HCT116 (cell line): Measurements from ENCODE around the gene GPR107. TPM values are rescaled to one million over a fixed set of nuclear protein-coding genes. Genes with fewer than 3 reads are reported as not detected.

Experiments
- ATAC-seq: fragments of 200-7000 bp; cut with Tn5 transposase; 2 replicates; pipeline ENCODE4 v1.9.1; 2020; ENCODE audit warnings: mild to moderate bottlenecking, moderate library complexity
- BruUV-seq: library from RNA; stranded (reverse); fragments of 400-500 nt; replicated peaks from 2 replicates; lab custom pipeline; 2021; lab: Mats Ljungman, UMichigan
- CTCF ChIA-PET: fragments of 300-600 bp; sonication (Branson Sonifier 250); formaldehyde crosslinking; loops from one replicate; lab custom pipeline; 2021; ENCODE audit warnings: antibody characterized with exemption; lab: Charles Lee
- POLR2A ChIA-PET: fragments of 300-600, 350-600 bp; sonication (Branson Sonifier 250); formaldehyde crosslinking; loops from one replicate; lab custom pipeline; 2021; ENCODE audit warnings: antibody characterized with exemption; lab: Charles Lee
- RAD21 ChIA-PET, 2 experiments: fragments of 300-600 bp; sonication (Branson Sonifier 250); formaldehyde crosslinking; loops; one replicate each; lab custom pipeline; 2023; ENCODE audit warnings: low total read pairs in 2 of 2; ENCODE audit not compliant: uncharacterized antibody in 2 of 2, unreplicated experiment in 2 of 2, low non-redundant PET in 1 of 2; lab: Charles Lee
- DNase-seq: peaks from one replicate; pipeline ENCODE4 v3.0.0-alpha.2; 2010; ENCODE audit warnings: low read depth, low spot score
- H2AFZ ChIP-seq: fragments of 200-600 bp; shearing (Covaris generic), sonication (generic); 2 replicates; pipeline ENCODE4 v1.6.1; 2017; ENCODE audit warnings: low read depth, mixed run types, mixed read lengths, antibody characterized with exemption, low read length; ENCODE audit not compliant: poor library complexity, severe bottlenecking
- H3K27ac ChIP-seq: 2 replicates; pipeline ENCODE4 v1.5.1; 2012; ENCODE audit warnings: low read depth, low read length
- H3K27me3 ChIP-seq: fragments of 200-600 bp; sonication (generic); 2 replicates; pipeline ENCODE4 v1.6.1; 2016; ENCODE audit warnings: mixed run types, low read length, mixed read lengths; ENCODE audit not compliant: insufficient read depth
- H3K36me3 ChIP-seq, 2 experiments: fragments of 200-500 bp in 1 of 2; fragments of 200-600 bp in 1 of 2; sonication (Bioruptor generic) in 1 of 2; sonication (generic) in 1 of 2; 2 replicates each; pipeline versions ENCODE4 v1.5.1 to v1.6.1; 2014 to 2016; ENCODE audit warnings: low read length in 2 of 2, inconsistent platforms in 1 of 2, mixed read lengths in 1 of 2, mixed run types in 1 of 2; ENCODE audit not compliant: insufficient read depth in 2 of 2, control insufficient read depth in 1 of 2
- H3K4me1 ChIP-seq, 2 experiments: fragments of 200-600 bp in 1 of 2; sonication (generic) in 1 of 2; 2 replicates each; pipeline versions ENCODE4 v1.5.1 to v1.6.1; 2012 to 2017; ENCODE audit warnings: low read length in 2 of 2, inconsistent platforms in 1 of 2, mild to moderate bottlenecking in 1 of 2, mixed read lengths in 1 of 2, mixed run types in 1 of 2, moderate library complexity in 1 of 2; ENCODE audit not compliant: insufficient read depth in 2 of 2, control insufficient read depth in 1 of 2
- H3K4me2 ChIP-seq: fragments of 200-600 bp; sonication (generic); 2 replicates; pipeline ENCODE4 v1.6.1; 2017; ENCODE audit warnings: mixed run types, low read length, mixed read lengths
- H3K4me3 ChIP-seq, 2 experiments: fragments of 200-600 bp in 1 of 2; sonication (generic) in 1 of 2; replicated peaks in 1 of 2; 2 replicates each; pipeline ENCODE4 v1.5.1; 2011 to 2016; ENCODE audit warnings: low read length in 2 of 2, control low read depth in 1 of 2, low read depth in 1 of 2, mild to moderate bottlenecking in 1 of 2, mixed read lengths in 1 of 2, mixed run types in 1 of 2
- H3K79me2 ChIP-seq: fragments of 200-600 bp; sonication (generic); 2 replicates; pipeline ENCODE4 v1.6.1; 2017; ENCODE audit warnings: mild to moderate bottlenecking, mixed run types, low read length, moderate library complexity, mixed read lengths; ENCODE audit not compliant: insufficient read depth
- H3K9ac ChIP-seq: fragments of 200-600 bp; sonication (generic); 2 replicates; pipeline ENCODE4 v1.6.1; 2016; ENCODE audit warnings: low read length, mixed read lengths
- H3K9me2 ChIP-seq: fragments of 200-600 bp; sonication (generic), shearing (Covaris generic); 2 replicates; pipeline ENCODE4 v1.6.1; 2017; ENCODE audit warnings: mixed run types, mild to moderate bottlenecking, moderate library complexity; ENCODE audit not compliant: insufficient read depth
- H3K9me3 ChIP-seq, 2 experiments: fragments of 200-500 bp in 1 of 2; fragments of 200-600 bp in 1 of 2; sonication (Bioruptor generic) in 1 of 2; sonication (generic) in 1 of 2; 2 replicates each; pipeline ENCODE4 v1.6.1; 2014 to 2017; ENCODE audit warnings: low read length in 2 of 2, mixed read lengths in 2 of 2, inconsistent platforms in 1 of 2, low read depth in 1 of 2, mild to moderate bottlenecking in 1 of 2, mixed run types in 1 of 2, moderate library complexity in 1 of 2; ENCODE audit not compliant: control insufficient read depth in 1 of 2, insufficient read depth in 1 of 2
- H4K20me1 ChIP-seq: fragments of 200-600 bp; sonication (generic), shearing (Covaris generic); 2 replicates; pipeline ENCODE4 v1.6.1; 2017; ENCODE audit warnings: mixed run types, mild to moderate bottlenecking, moderate library complexity; ENCODE audit not compliant: insufficient read depth
- CBX3 ChIP-seq: IDR thresholded peaks from 2 replicates; pipeline ENCODE4 v1.6.1; 2012; ENCODE audit warnings: low read depth
- EGR1 ChIP-seq: IDR thresholded peaks from 2 replicates; pipeline ENCODE4 v1.6.1; 2012; ENCODE audit warnings: low read depth
- ELF1 ChIP-seq: IDR thresholded peaks from 2 replicates; pipeline ENCODE4 v1.6.1; 2012; ENCODE audit warnings: low read depth, borderline replicate concordance
- EZH2 ChIP-seq: fragments of 200-600 bp; sonication (generic); IDR thresholded peaks from 2 replicates; pipeline ENCODE4 v1.6.1; 2017; ENCODE audit warnings: antibody characterized with exemption, mixed run types
- EZH2phosphoT487 ChIP-seq: fragments of 200-600 bp; IDR thresholded peaks from 2 replicates; pipeline ENCODE4 v1.6.1; 2018; ENCODE audit warnings: antibody characterized with exemption, borderline replicate concordance
- FOSL1 ChIP-seq: IDR thresholded peaks from 2 replicates; pipeline ENCODE4 v1.6.1; 2012; ENCODE audit warnings: low read depth
- JUND ChIP-seq: IDR thresholded peaks from 2 replicates; pipeline ENCODE4 v1.6.1; 2012
- MAX ChIP-seq: IDR thresholded peaks from 2 replicates; pipeline ENCODE4 v1.6.1; 2012
- POLR2A ChIP-seq: IDR thresholded peaks from 2 replicates; pipeline ENCODE4 v1.7.0; 2011; ENCODE audit warnings: borderline replicate concordance; ENCODE audit not compliant: insufficient read depth, insufficient read length; ENCODE audit errors: extremely low read depth
- POLR2AphosphoS5 ChIP-seq: IDR thresholded peaks from 2 replicates; pipeline ENCODE4 v1.6.1; 2011; ENCODE audit warnings: mild to moderate bottlenecking, low read depth, low read length, moderate library complexity
- RAD21 ChIP-seq: IDR thresholded peaks from 2 replicates; pipeline ENCODE4 v1.6.1; 2012; ENCODE audit warnings: low read depth, mild to moderate bottlenecking
- SIN3A ChIP-seq: IDR thresholded peaks from 2 replicates; pipeline ENCODE4 v1.6.1; 2012; ENCODE audit warnings: low read depth
- SP1 ChIP-seq: IDR thresholded peaks from 2 replicates; pipeline ENCODE4 v1.6.1; 2012; ENCODE audit warnings: low read depth
- SRF ChIP-seq: IDR thresholded peaks from 2 replicates; pipeline ENCODE4 v1.6.1; 2012; ENCODE audit warnings: low read depth
- TCF7L2 ChIP-seq: IDR thresholded peaks from 2 replicates; pipeline ENCODE4 v1.7.0; 2011; ENCODE audit warnings: borderline replicate concordance, inconsistent platforms; ENCODE audit not compliant: insufficient read depth, insufficient read length; ENCODE audit errors: extremely low read depth
- ZFX ChIP-seq: fragments of 450-650 bp; IDR thresholded peaks from 2 replicates; pipeline ENCODE4 v1.6.1; 2017
- intact Hi-C: fragments of 100-400 bp; cut with micrococcal nuclease; formaldehyde crosslinking; loops from 2 replicates; pipeline ENCODE4 v1.10.0; 2022
- total RNA-seq: library from RNA; stranded (reverse); gene quantifications from one replicate; pipeline ENCODE4 v1.2.1, GENCODE V29; 2021; ENCODE audit not compliant: unreplicated experiment
- TF ChIP-seq, protein P1 (sequence below): IDR thresholded peaks from 2 replicates; pipeline ENCODE4 v1.6.1; 2011; ENCODE audit warnings: mild to moderate bottlenecking, low read length, moderate library complexity; ENCODE audit not compliant: insufficient replicate concordance; ENCODE audit errors: extremely low read depth
- TF ChIP-seq, protein P2 (sequence below), 3 experiments: fragments of 200-600 bp in 1 of 3; sonication (generic) in 1 of 3; IDR thresholded peaks in 2 of 3; conservative IDR thresholded peaks in 1 of 3; 2 replicates each; pipeline ENCODE4 v1.5.1; 2012 to 2017; ENCODE audit warnings: low read depth in 2 of 3, low read length in 2 of 3, antibody characterized with exemption in 1 of 3, borderline replicate concordance in 1 of 3, control low read depth in 1 of 3, mild to moderate bottlenecking in 1 of 3, mixed read lengths in 1 of 3, mixed run types in 1 of 3, moderate library complexity in 1 of 3; ENCODE audit not compliant: insufficient read depth in 1 of 3
- TF ChIP-seq, protein P3 (sequence below): IDR thresholded peaks from 2 replicates; pipeline ENCODE4 v1.6.1; 2012

The GPR107 gene
- total RNA-seq, 1 experiment from 2014 or later: 32.5 TPM

GRCh38 chr9:130143279-130143893 is 89.7 kb downstream of the GPR107 start:
- no peaks in the 10 kb centered on the region for H3K36me3 ChIP-seq
- no peaks in the 10 kb centered on the region for H3K9me2 ChIP-seq
- no TSS peak for BruUV-seq
- RAD21 ChIA-PET: no interaction called here
- H4K20me1 ChIP-seq: no peaks in the 10 kb centered on the region
- TF ChIP-seq SIN3A (no peak), ZFX (no peak), FOSL1 (no peak), TCF7L2 (no peak), POLR2A (no peak), SRF (no peak), EZH2phosphoT487 (no peak), SP1 (no peak), RAD21 (no peak), EGR1 (no peak), POLR2AphosphoS5 (no peak), CBX3 (no peak), ELF1 (no peak)
- peaks cover 0 to 8% of the 10 kb centered on the region in 2 experiments; a peak in 2 of 4 replicates for H3K4me1 ChIP-seq
- no peak overlapping the region for H3K27ac ChIP-seq
- DNase-seq (no peak), ATAC-seq (no peak)
- H3K4me3 ChIP-seq: no peak overlapping the region
- H3K9me3 ChIP-seq: no peaks in the 10 kb centered on the region
- no peak overlapping the region for H3K9ac ChIP-seq
- no peaks in the 10 kb centered on the region for H3K79me2 ChIP-seq
- peaks cover 34% of the 10 kb centered on the region for H3K27me3 ChIP-seq
- POLR2A ChIA-PET: no interaction called here
- H2AFZ ChIP-seq: no peak overlapping the region
- intact Hi-C loops: no loop called here
- CTCF ChIA-PET: no interaction called here
- no peak overlapping the region for H3K4me2 ChIP-seq

- Histone ChIP-seq H3K9me3 (no peaks in the 10 kb centered on the region), H3K9me2 (no peaks in the 10 kb centered on the region), H3K79me2 (no peaks in the 10 kb centered on the region), H3K36me3 (no peaks in the 10 kb centered on the region), H2AFZ (no peak overlapping the region), H3K27me3 (peaks cover 34% of the 10 kb centered on the region), H3K27ac (no peak overlapping the region), H3K4me3 (no peak overlapping the region), H4K20me1 (no peaks in the 10 kb centered on the region), H3K4me2 (no peak overlapping the region), H3K4me1 (peaks cover 0 to 2% of the 10 kb centered on the region in 2 experiments; a peak in 1 of 4 replicates), H3K9ac (no peak overlapping the region)
- CTCF ChIA-PET: no interaction called here
- RAD21 ChIA-PET: no interaction called here
- POLR2A ChIA-PET: no interaction called here
- no peak for DNase-seq
- intact Hi-C loops: no loop called here
- ATAC-seq: no peak
- no TSS peak for BruUV-seq
- no peak for TF ChIP-seq JUND
- TF ChIP-seq RAD21: no peak
- TF ChIP-seq, protein P1, sequence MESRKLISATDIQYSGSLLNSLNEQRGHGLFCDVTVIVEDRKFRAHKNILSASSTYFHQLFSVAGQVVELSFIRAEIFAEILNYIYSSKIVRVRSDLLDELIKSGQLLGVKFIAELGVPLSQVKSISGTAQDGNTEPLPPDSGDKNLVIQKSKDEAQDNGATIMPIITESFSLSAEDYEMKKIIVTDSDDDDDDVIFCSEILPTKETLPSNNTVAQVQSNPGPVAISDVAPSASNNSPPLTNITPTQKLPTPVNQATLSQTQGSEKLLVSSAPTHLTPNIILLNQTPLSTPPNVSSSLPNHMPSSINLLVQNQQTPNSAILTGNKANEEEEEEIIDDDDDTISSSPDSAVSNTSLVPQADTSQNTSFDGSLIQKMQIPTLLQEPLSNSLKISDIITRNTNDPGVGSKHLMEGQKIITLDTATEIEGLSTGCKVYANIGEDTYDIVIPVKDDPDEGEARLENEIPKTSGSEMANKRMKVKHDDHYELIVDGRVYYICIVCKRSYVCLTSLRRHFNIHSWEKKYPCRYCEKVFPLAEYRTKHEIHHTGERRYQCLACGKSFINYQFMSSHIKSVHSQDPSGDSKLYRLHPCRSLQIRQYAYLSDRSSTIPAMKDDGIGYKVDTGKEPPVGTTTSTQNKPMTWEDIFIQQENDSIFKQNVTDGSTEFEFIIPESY: no peak
- no peak for TF ChIP-seq MAX
- no peak for TF ChIP-seq EZH2
- TF ChIP-seq, protein P2, sequence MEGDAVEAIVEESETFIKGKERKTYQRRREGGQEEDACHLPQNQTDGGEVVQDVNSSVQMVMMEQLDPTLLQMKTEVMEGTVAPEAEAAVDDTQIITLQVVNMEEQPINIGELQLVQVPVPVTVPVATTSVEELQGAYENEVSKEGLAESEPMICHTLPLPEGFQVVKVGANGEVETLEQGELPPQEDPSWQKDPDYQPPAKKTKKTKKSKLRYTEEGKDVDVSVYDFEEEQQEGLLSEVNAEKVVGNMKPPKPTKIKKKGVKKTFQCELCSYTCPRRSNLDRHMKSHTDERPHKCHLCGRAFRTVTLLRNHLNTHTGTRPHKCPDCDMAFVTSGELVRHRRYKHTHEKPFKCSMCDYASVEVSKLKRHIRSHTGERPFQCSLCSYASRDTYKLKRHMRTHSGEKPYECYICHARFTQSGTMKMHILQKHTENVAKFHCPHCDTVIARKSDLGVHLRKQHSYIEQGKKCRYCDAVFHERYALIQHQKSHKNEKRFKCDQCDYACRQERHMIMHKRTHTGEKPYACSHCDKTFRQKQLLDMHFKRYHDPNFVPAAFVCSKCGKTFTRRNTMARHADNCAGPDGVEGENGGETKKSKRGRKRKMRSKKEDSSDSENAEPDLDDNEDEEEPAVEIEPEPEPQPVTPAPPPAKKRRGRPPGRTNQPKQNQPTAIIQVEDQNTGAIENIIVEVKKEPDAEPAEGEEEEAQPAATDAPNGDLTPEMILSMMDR (IDR thresholded peaks at IDR 0.05 in 2 of 3, conservative IDR thresholded peaks at IDR 0.05 in 1 of 3; ENCODE audit: borderline replicate concordance in 1 of 3, insufficient read depth in 1 of 3, low read depth in 2 of 3, low read length in 2 of 3): no peak
- no peak for TF ChIP-seq EZH2phosphoT487
- TF ChIP-seq, protein P3, sequence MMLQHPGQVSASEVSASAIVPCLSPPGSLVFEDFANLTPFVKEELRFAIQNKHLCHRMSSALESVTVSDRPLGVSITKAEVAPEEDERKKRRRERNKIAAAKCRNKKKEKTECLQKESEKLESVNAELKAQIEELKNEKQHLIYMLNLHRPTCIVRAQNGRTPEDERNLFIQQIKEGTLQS: no peak
These were observed 90.3 kb downstream of the GPR107 start for GRCh38 chr9:130143958-130144366.
